Astrocyte of the cerebellum (primary cell): ENCODE data around the gene TYW1B.
"Not testable (repeated sequence)": the region's sequence is repeated elsewhere in the genome, so short reads cannot be mapped to it uniquely, and the experiment has no call there.

Experiments
- DNase-seq: peaks from one replicate; pipeline ENCODE4 v3.0.0-alpha.2; 2011; ENCODE audit warnings: low read depth
- H3K4me3 ChIP-seq: 2 replicates; pipeline ENCODE4 v1.5.1; 2011; ENCODE audit warnings: mild to moderate bottlenecking, low read depth, low read length, moderate library complexity
- CTCF ChIP-seq: IDR thresholded peaks from 2 replicates; pipeline ENCODE4 v1.5.1; 2012; ENCODE audit warnings: low read length, low read depth, moderate library complexity, mild to moderate bottlenecking; ENCODE audit errors: missing control alignments
- in situ Hi-C: cut with HindIII; loops from 2 replicates; pipeline ENCODE4 v1.10.0; 2017; ENCODE audit warnings: low sequenced_read_pairs

TYW1B gene

GRCh38 chr7:72829687-72830354 lies 1.8 kb upstream of the TYW1B start:
- TF ChIP-seq CTCF: peak; percentile 33
- in situ Hi-C loops: not testable (repeated sequence)
- DNase-seq: peak; percentile 31
- H3K4me3 ChIP-seq: peak overlapping the region; percentile 58

- in situ Hi-C loops: not testable (repeated sequence)
- peak overlapping the region; percentile 58 for H3K4me3 ChIP-seq
- peak; percentile 98 for DNase-seq
Observed at GRCh38 chr7:72829291-72829686, 1.3 kb upstream of the TYW1B start.

GRCh38 chr7:72823765-72824732 lies 4.0 kb downstream of the TYW1B start:
- DNase-seq: peak; percentile 16
- H3K4me3 ChIP-seq, in situ Hi-C loops: not testable (repeated sequence)
- TF ChIP-seq CTCF: peak; percentile 34

- in situ Hi-C loops, DNase-seq, H3K4me3 ChIP-seq: not testable (repeated sequence)
Observed at GRCh38 chr7:72822497-72822896, 5.5 kb downstream of the TYW1B start.

GRCh38 chr7:72818663-72819361 lies 9.2 kb downstream of the TYW1B start:
- in situ Hi-C loops, DNase-seq: not testable (repeated sequence)

GRCh38 chr7:72817661-72818060 lies 10.3 kb downstream of the TYW1B start:
- H3K4me3 ChIP-seq, in situ Hi-C loops, DNase-seq: not testable (repeated sequence)

More at GRCh38 chr7:72818663-72819361, 9.2 kb downstream of the TYW1B start:
- H3K4me3 ChIP-seq: not testable (repeated sequence)

- in situ Hi-C loops, DNase-seq, H3K4me3 ChIP-seq: not testable (repeated sequence)
Observed at GRCh38 chr7:72816370-72817157, 11.4 kb downstream of the TYW1B start.

GRCh38 chr7:72810437-72810836 lies 17.6 kb downstream of the TYW1B start:
- H3K4me3 ChIP-seq, in situ Hi-C loops, DNase-seq: not testable (repeated sequence)

- H3K4me3 ChIP-seq, in situ Hi-C loops, DNase-seq: not testable (repeated sequence)
Observed at GRCh38 chr7:72808511-72808910, 19.5 kb downstream of the TYW1B start.

GRCh38 chr7:72806851-72807250 lies 21.1 kb downstream of the TYW1B start:
- DNase-seq, H3K4me3 ChIP-seq, in situ Hi-C loops: not testable (repeated sequence)
